A549 (cell line): ENCODE data around the gene ZNF652.

ENCODE experiments used
- CBX8 ChIP-seq: fragments of 200-600 bp; sonication (generic); IDR thresholded peaks from 2 replicates; pipeline ENCODE4 v1.6.1; 2016
- CEBPB ChIP-seq, 2 experiments: fragments of >200 bp in 1 of 2; sonication (Bioruptor Twin) in 1 of 2; formaldehyde crosslinking in 1 of 2; IDR thresholded peaks; 2 replicates each; pipeline ENCODE4 v1.6.1; 2012 to 2016
- EP300 ChIP-seq, 2 experiments: fragments of >200 bp; sonication (Bioruptor Twin); formaldehyde crosslinking; IDR thresholded peaks; 2 replicates in 1 of 2; 3 replicates in 1 of 2; pipeline ENCODE4 v1.6.1; 2016 to 2017
- KDM1A ChIP-seq: fragments of 200-600 bp; sonication (generic); IDR thresholded peaks from 2 replicates; pipeline ENCODE4 v1.6.1; 2016; ENCODE audit warnings: low read depth, mild to moderate bottlenecking
- NR3C1 ChIP-seq: fragments of >200 bp; sonication (Bioruptor Twin); formaldehyde crosslinking; IDR thresholded peaks from 3 replicates; pipeline ENCODE4 v1.6.1; 2017
- POLR2A ChIP-seq: IDR thresholded peaks from 2 replicates; pipeline ENCODE4 v1.6.1; 2012; ENCODE audit warnings: mild to moderate bottlenecking, low read length
- RFX5 ChIP-seq: fragments of 450-650 bp; IDR thresholded peaks from 2 replicates; pipeline ENCODE4 v1.7.1; 2014; ENCODE audit warnings: antibody characterized with exemption, mild to moderate bottlenecking, moderate library complexity
- ZC3H11A ChIP-seq: fragments of 450-650 bp; IDR thresholded peaks from 2 replicates; pipeline ENCODE4 v1.6.1; 2014; ENCODE audit warnings: antibody characterized with exemption, mild to moderate bottlenecking
- TF ChIP-seq, protein P1 (sequence below): fragments of >200 bp; sonication (Bioruptor Twin); formaldehyde crosslinking; IDR thresholded peaks from 3 replicates; pipeline ENCODE4 v1.5.1; 2016
- TF ChIP-seq, protein P2 (sequence below): IDR thresholded peaks from 2 replicates; pipeline ENCODE4 v1.6.1; 2012

DNA sequence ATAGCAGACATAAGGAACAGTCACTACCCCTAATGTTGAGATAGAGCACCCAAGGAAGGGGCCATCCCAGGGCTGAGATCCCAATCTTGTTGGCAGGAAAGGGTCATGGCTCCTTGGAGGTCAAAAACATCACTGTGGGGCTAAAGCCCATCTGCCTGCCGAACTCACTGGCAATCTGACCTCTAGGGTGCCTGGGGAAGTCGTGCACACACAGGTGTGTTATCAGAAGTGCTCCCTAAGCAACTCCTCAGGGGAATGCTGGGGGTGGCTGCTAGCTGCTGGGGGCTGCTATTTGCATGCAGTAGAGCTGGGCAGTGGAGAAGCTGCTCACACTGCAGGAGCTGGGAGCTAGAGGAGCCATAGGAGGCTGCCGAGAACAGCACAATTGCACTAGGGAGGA is 84.0 kb downstream of the ZNF652 start:
- TF ChIP-seq KDM1A (no peak), EP300 (IDR thresholded peaks at IDR 0.05) (no peak), POLR2A (no peak), NR3C1 (no peak), ZC3H11A (no peak), RFX5 (no peak), CBX8 (no peak), CEBPB (IDR thresholded peaks at IDR 0.05) (no peak)
- TF ChIP-seq, protein P1, sequence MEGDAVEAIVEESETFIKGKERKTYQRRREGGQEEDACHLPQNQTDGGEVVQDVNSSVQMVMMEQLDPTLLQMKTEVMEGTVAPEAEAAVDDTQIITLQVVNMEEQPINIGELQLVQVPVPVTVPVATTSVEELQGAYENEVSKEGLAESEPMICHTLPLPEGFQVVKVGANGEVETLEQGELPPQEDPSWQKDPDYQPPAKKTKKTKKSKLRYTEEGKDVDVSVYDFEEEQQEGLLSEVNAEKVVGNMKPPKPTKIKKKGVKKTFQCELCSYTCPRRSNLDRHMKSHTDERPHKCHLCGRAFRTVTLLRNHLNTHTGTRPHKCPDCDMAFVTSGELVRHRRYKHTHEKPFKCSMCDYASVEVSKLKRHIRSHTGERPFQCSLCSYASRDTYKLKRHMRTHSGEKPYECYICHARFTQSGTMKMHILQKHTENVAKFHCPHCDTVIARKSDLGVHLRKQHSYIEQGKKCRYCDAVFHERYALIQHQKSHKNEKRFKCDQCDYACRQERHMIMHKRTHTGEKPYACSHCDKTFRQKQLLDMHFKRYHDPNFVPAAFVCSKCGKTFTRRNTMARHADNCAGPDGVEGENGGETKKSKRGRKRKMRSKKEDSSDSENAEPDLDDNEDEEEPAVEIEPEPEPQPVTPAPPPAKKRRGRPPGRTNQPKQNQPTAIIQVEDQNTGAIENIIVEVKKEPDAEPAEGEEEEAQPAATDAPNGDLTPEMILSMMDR, result no peak
- TF ChIP-seq, protein P2, sequence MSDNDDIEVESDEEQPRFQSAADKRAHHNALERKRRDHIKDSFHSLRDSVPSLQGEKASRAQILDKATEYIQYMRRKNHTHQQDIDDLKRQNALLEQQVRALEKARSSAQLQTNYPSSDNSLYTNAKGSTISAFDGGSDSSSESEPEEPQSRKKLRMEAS, result no peak
